ENCODE results near the gene CTAGE9.

- no peak for TF ChIP-seq CTCF (conservative IDR thresholded peaks at IDR 0.05)
- TF ChIP-seq ZFX (IDR thresholded peaks at IDR 0.05) = no peak
Measured at GRCh38 chr6:131721161-131721560, 10.3 kb upstream of the CTAGE9 start.

Data from C4-2B (cell line).